A673 (cell line): ENCODE data around the gene FAM13C. TPM values are rescaled to one million over a fixed set of nuclear protein-coding genes. Genes with fewer than 3 reads are reported as not detected.

ENCODE experiments used
- BruUV-seq: library from RNA; stranded (reverse); fragments of 400-500 nt; replicated peaks from 2 replicates; lab custom pipeline; 2021; lab: Mats Ljungman, UMichigan
- CTCF ChIA-PET: fragments of 300-600 bp; sonication (Branson Sonifier 250); formaldehyde crosslinking; loops from one replicate; lab custom pipeline; 2022; ENCODE audit warnings: antibody characterized with exemption; lab: Charles Lee
- POLR2A ChIA-PET: fragments of 300-600 bp; sonication (Branson Sonifier 250); formaldehyde crosslinking; loops from one replicate; lab custom pipeline; 2022; ENCODE audit warnings: antibody characterized with exemption; ENCODE audit not compliant: low non-redundant PET; lab: Charles Lee
- DNase-seq: peaks from one replicate; pipeline ENCODE4 v3.0.0-alpha.2; 2015; ENCODE audit warnings: low spot score
- H3K27ac ChIP-seq: fragments of 200-600 bp; sonication (generic); 2 replicates; pipeline ENCODE4 v1.5.1; 2016; ENCODE audit warnings: mixed run types, low read depth, mild to moderate bottlenecking, mixed read lengths, antibody characterized with exemption, low read length; ENCODE audit not compliant: poor library complexity, severe bottlenecking
- H3K27me3 ChIP-seq: fragments of 200-600 bp; sonication (generic); replicated peaks from 2 replicates; pipeline ENCODE4 v1.6.1; 2017; ENCODE audit warnings: mixed run types, low read depth, mild to moderate bottlenecking, mixed read lengths, antibody characterized with exemption, low read length; ENCODE audit not compliant: insufficient read depth, poor library complexity
- H3K36me3 ChIP-seq: fragments of 200-600 bp; sonication (generic); 2 replicates; pipeline ENCODE4 v1.6.1; 2016; ENCODE audit warnings: mixed run types, mild to moderate bottlenecking, mixed read lengths, antibody characterized with exemption, low read length; ENCODE audit not compliant: insufficient read depth, poor library complexity, severe bottlenecking
- H3K4me1 ChIP-seq: fragments of 200-600 bp; sonication (generic); 2 replicates; pipeline ENCODE4 v1.6.1; 2017; ENCODE audit warnings: mixed run types, mild to moderate bottlenecking, mixed read lengths, antibody characterized with exemption, low read length; ENCODE audit not compliant: insufficient read depth, poor library complexity, severe bottlenecking
- H3K4me3 ChIP-seq: fragments of 200-600 bp; sonication (generic); 2 replicates; pipeline ENCODE4 v1.5.1; 2016; ENCODE audit warnings: low read depth, mixed run types, mild to moderate bottlenecking, mixed read lengths, low read length; ENCODE audit not compliant: poor library complexity, severe bottlenecking
- H3K9me3 ChIP-seq: fragments of 200-600 bp; sonication (generic); 2 replicates; pipeline ENCODE4 v1.6.1; 2016; ENCODE audit warnings: mixed run types, low read depth, mild to moderate bottlenecking, mixed read lengths, antibody characterized with exemption, low read length; ENCODE audit not compliant: poor library complexity, severe bottlenecking
- EZH2 ChIP-seq: fragments of 200-600 bp; sonication (generic); IDR thresholded peaks from 2 replicates; pipeline ENCODE4 v1.6.1; 2017; ENCODE audit warnings: borderline replicate concordance, low read depth, mild to moderate bottlenecking, mixed read lengths, antibody characterized with exemption, low read length; ENCODE audit not compliant: poor library complexity, severe bottlenecking
- intact Hi-C: fragments of 100-400 bp; cut with micrococcal nuclease; formaldehyde crosslinking; loops from one replicate; pipeline ENCODE4 v1.10.0; 2022; ENCODE audit not compliant: unreplicated experiment
- total RNA-seq: library from RNA; stranded (reverse); gene quantifications from 2 replicates; pipeline ENCODE4 v1.2.3, GENCODE V29; 2021
- TF ChIP-seq, protein P1 (sequence below): fragments of 300-800, 200-600 bp; sonication (generic); conservative IDR thresholded peaks from 2 replicates; pipeline ENCODE4 v1.5.1; 2017; ENCODE audit warnings: low read depth, mild to moderate bottlenecking, antibody characterized with exemption, low read length, moderate library complexity, mixed read lengths

The FAM13C gene
- total RNA-seq, 1 experiment from 2014 or later, result 21.2 TPM

- H3K4me3 ChIP-seq, result no peak overlapping the region
- no peaks in the 10 kb centered on the region for H3K36me3 ChIP-seq
- no peak overlapping the region for H3K27ac ChIP-seq
- H3K27me3 ChIP-seq, result no peaks in the 10 kb centered on the region
- no peaks in the 10 kb centered on the region for H3K4me1 ChIP-seq
- ChIA-PET POLR2A (no interaction called here), CTCF (no interaction called here)
- no peaks in the 10 kb centered on the region for H3K9me3 ChIP-seq
- no peak for DNase-seq
- intact Hi-C loops, result no loop called here
- TF ChIP-seq EZH2, result no peak
- TF ChIP-seq, protein P1, sequence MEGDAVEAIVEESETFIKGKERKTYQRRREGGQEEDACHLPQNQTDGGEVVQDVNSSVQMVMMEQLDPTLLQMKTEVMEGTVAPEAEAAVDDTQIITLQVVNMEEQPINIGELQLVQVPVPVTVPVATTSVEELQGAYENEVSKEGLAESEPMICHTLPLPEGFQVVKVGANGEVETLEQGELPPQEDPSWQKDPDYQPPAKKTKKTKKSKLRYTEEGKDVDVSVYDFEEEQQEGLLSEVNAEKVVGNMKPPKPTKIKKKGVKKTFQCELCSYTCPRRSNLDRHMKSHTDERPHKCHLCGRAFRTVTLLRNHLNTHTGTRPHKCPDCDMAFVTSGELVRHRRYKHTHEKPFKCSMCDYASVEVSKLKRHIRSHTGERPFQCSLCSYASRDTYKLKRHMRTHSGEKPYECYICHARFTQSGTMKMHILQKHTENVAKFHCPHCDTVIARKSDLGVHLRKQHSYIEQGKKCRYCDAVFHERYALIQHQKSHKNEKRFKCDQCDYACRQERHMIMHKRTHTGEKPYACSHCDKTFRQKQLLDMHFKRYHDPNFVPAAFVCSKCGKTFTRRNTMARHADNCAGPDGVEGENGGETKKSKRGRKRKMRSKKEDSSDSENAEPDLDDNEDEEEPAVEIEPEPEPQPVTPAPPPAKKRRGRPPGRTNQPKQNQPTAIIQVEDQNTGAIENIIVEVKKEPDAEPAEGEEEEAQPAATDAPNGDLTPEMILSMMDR, result no peak
- no TSS peak for BruUV-seq
These were observed 28.7 kb upstream of the FAM13C start for GRCh38 chr10:59391060-59391459.

DNA sequence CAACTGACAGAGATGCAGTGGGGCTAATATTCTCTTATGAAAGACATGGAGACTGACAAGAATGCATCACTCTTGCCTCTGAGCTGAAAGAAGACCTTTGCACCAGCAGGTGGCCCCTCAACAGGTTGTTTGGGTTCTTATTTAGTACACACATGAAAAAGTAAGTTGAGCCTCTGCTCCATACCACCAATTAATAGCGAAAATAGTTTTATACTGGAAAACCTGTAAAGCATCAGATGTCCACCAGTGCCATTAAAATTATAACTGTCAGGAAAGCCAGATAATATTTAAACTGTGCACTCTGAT, 26.3 kb upstream of the FAM13C start:
- H3K27me3 ChIP-seq, result no peaks in the 10 kb centered on the region
- H3K36me3 ChIP-seq, result no peaks in the 10 kb centered on the region
- intact Hi-C loops, result no loop called here
- CTCF ChIA-PET, result no interaction called here
- no peak overlapping the region for H3K4me3 ChIP-seq
- BruUV-seq, result no TSS peak
- no peak for DNase-seq
- H3K27ac ChIP-seq, result no peak overlapping the region
- H3K9me3 ChIP-seq, result no peaks in the 10 kb centered on the region
- H3K4me1 ChIP-seq, result peaks cover under 1% of the 10 kb centered on the region
- TF ChIP-seq, protein P1, result no peak
- no peak for TF ChIP-seq EZH2
- POLR2A ChIA-PET, result no interaction called here

- no peaks in the 10 kb centered on the region for H3K9me3 ChIP-seq
- no peak overlapping the region for H3K27ac ChIP-seq
- TF ChIP-seq, protein P1, result no peak
- no peak for TF ChIP-seq EZH2
- H3K4me3 ChIP-seq, result no peak overlapping the region
- intact Hi-C loops, result no loop called here
- BruUV-seq, result no TSS peak
- no peak for DNase-seq
- H3K4me1 ChIP-seq, result peaks cover 6% of the 10 kb centered on the region
- no peaks in the 10 kb centered on the region for H3K27me3 ChIP-seq
- H3K36me3 ChIP-seq, result no peaks in the 10 kb centered on the region
- POLR2A ChIA-PET, result no interaction called here
- CTCF ChIA-PET, result no interaction called here
These were observed 25.8 kb upstream of the FAM13C start for GRCh38 chr10:59387951-59388670.
